Measurements from ENCODE around the gene PBX3. TPM values are rescaled to one million over a fixed set of nuclear protein-coding genes. Genes with fewer than 3 reads are reported as not detected.

Gene PBX3
- total and polyA plus RNA-seq, 4 donors = 7.3 to 18.9 (median 11.1) TPM

- Histone ChIP-seq H3K4me1 (ENCODE audit: control insufficient read depth in 4 of 4, insufficient read depth in 4 of 4, low read length in 3 of 4) (no peaks in the 10 kb centered on the region), H3K9ac (ENCODE audit: low read depth in 1 of 2, low read length in 2 of 2) (no peak overlapping the region), H3K36me3 (ENCODE audit: control insufficient read depth in 4 of 4, insufficient read depth in 3 of 4, low read depth in 1 of 4, low read length in 3 of 4) (no peaks in the 10 kb centered on the region), H3K4me3 (ENCODE audit: low read depth in 1 of 3, low read length in 3 of 3) (no peak overlapping the region), H3K9me3 (ENCODE audit: control insufficient read depth in 4 of 4, low read length in 3 of 4) (no peaks in the 10 kb centered on the region), H3K27ac (ENCODE audit: low read depth in 1 of 2, low read length in 2 of 2) (no peak overlapping the region), H3K27me3 (ENCODE audit: control insufficient read depth in 4 of 4, insufficient read depth in 4 of 4, low read length in 3 of 4) (no peaks in the 10 kb centered on the region)
- TF ChIP-seq JUND (IDR thresholded peaks at IDR 0.05) = no peak
- TF ChIP-seq HNF4A (conservative IDR thresholded peaks at IDR 0.05) = no peak
- WGBS = 86% methylated on average over 3 of the region's 3 CpGs
- no peak for DNase-seq (ENCODE audit: low spot score)
Observed at GRCh38 chr9:125867751-125868415, 120.7 kb downstream of the PBX3 start.

DNA sequence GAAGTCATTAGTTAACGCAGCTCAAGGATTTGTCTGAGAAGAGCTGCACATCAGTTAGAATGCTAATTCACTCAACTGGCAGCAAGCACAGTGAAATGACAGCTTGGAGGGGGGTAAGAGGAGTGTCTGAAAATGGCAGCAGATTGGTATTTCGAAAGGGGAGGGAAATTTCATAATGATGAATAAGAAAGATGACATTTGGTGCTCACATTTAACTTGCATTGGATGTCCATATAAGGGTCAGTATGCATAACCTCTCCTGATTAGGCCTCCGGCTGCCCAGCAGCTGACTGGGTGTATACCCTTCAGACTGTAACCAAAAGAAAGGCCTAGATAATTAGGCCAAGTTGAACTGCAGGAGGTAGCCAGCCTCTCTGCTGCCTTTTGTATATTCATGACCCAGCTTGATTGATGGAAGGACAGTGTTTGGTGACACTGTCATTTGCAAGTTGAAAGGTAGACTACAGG is 131.0 kb downstream of the PBX3 start:
- Histone ChIP-seq H3K4me1 (ENCODE audit: control insufficient read depth in 4 of 4, insufficient read depth in 4 of 4, low read length in 3 of 4) (no peaks in the 10 kb centered on the region), H3K36me3 (ENCODE audit: control insufficient read depth in 4 of 4, insufficient read depth in 3 of 4, low read depth in 1 of 4, low read length in 3 of 4) (no peaks in the 10 kb centered on the region), H3K9ac (ENCODE audit: low read depth in 1 of 2, low read length in 2 of 2) (no peak overlapping the region), H3K27ac (ENCODE audit: low read depth in 1 of 2, low read length in 2 of 2) (no peak overlapping the region), H3K4me3 (ENCODE audit: low read depth in 1 of 3, low read length in 3 of 3) (no peak overlapping the region), H3K9me3 (ENCODE audit: control insufficient read depth in 4 of 4, low read length in 3 of 4) (no peaks in the 10 kb centered on the region), H3K27me3 (ENCODE audit: control insufficient read depth in 4 of 4, insufficient read depth in 4 of 4, low read length in 3 of 4) (no peaks in the 10 kb centered on the region)
- no peak for DNase-seq (ENCODE audit: low spot score)
- 93% methylated on average over 3 of the region's 3 CpGs for WGBS
- no peak for TF ChIP-seq RAD21 (IDR thresholded peaks at IDR 0.05)
- TF ChIP-seq, protein P1, sequence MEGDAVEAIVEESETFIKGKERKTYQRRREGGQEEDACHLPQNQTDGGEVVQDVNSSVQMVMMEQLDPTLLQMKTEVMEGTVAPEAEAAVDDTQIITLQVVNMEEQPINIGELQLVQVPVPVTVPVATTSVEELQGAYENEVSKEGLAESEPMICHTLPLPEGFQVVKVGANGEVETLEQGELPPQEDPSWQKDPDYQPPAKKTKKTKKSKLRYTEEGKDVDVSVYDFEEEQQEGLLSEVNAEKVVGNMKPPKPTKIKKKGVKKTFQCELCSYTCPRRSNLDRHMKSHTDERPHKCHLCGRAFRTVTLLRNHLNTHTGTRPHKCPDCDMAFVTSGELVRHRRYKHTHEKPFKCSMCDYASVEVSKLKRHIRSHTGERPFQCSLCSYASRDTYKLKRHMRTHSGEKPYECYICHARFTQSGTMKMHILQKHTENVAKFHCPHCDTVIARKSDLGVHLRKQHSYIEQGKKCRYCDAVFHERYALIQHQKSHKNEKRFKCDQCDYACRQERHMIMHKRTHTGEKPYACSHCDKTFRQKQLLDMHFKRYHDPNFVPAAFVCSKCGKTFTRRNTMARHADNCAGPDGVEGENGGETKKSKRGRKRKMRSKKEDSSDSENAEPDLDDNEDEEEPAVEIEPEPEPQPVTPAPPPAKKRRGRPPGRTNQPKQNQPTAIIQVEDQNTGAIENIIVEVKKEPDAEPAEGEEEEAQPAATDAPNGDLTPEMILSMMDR (IDR thresholded peaks at IDR 0.05; ENCODE audit: low read depth, low read length, missing input control) = no peak
- TF ChIP-seq, protein P2, sequence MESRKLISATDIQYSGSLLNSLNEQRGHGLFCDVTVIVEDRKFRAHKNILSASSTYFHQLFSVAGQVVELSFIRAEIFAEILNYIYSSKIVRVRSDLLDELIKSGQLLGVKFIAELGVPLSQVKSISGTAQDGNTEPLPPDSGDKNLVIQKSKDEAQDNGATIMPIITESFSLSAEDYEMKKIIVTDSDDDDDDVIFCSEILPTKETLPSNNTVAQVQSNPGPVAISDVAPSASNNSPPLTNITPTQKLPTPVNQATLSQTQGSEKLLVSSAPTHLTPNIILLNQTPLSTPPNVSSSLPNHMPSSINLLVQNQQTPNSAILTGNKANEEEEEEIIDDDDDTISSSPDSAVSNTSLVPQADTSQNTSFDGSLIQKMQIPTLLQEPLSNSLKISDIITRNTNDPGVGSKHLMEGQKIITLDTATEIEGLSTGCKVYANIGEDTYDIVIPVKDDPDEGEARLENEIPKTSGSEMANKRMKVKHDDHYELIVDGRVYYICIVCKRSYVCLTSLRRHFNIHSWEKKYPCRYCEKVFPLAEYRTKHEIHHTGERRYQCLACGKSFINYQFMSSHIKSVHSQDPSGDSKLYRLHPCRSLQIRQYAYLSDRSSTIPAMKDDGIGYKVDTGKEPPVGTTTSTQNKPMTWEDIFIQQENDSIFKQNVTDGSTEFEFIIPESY (IDR thresholded peaks at IDR 0.05) = no peak
- no peak for TF ChIP-seq SP1 (IDR thresholded peaks at IDR 0.05)
- no peak for TF ChIP-seq FOXA2 (IDR thresholded peaks at IDR 0.05)
- TF ChIP-seq HNF4G (IDR thresholded peaks at IDR 0.05) = no peak
- no peak for TF ChIP-seq RXRA (IDR thresholded peaks at IDR 0.05)
- TF ChIP-seq, protein P3, sequence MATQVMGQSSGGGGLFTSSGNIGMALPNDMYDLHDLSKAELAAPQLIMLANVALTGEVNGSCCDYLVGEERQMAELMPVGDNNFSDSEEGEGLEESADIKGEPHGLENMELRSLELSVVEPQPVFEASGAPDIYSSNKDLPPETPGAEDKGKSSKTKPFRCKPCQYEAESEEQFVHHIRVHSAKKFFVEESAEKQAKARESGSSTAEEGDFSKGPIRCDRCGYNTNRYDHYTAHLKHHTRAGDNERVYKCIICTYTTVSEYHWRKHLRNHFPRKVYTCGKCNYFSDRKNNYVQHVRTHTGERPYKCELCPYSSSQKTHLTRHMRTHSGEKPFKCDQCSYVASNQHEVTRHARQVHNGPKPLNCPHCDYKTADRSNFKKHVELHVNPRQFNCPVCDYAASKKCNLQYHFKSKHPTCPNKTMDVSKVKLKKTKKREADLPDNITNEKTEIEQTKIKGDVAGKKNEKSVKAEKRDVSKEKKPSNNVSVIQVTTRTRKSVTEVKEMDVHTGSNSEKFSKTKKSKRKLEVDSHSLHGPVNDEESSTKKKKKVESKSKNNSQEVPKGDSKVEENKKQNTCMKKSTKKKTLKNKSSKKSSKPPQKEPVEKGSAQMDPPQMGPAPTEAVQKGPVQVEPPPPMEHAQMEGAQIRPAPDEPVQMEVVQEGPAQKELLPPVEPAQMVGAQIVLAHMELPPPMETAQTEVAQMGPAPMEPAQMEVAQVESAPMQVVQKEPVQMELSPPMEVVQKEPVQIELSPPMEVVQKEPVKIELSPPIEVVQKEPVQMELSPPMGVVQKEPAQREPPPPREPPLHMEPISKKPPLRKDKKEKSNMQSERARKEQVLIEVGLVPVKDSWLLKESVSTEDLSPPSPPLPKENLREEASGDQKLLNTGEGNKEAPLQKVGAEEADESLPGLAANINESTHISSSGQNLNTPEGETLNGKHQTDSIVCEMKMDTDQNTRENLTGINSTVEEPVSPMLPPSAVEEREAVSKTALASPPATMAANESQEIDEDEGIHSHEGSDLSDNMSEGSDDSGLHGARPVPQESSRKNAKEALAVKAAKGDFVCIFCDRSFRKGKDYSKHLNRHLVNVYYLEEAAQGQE (IDR thresholded peaks at IDR 0.05) = no peak
